ENCODE measurements around the gene KCNE4.

Gene KCNE4, protein sequence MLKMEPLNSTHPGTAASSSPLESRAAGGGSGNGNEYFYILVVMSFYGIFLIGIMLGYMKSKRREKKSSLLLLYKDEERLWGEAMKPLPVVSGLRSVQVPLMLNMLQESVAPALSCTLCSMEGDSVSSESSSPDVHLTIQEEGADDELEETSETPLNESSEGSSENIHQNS

DNA sequence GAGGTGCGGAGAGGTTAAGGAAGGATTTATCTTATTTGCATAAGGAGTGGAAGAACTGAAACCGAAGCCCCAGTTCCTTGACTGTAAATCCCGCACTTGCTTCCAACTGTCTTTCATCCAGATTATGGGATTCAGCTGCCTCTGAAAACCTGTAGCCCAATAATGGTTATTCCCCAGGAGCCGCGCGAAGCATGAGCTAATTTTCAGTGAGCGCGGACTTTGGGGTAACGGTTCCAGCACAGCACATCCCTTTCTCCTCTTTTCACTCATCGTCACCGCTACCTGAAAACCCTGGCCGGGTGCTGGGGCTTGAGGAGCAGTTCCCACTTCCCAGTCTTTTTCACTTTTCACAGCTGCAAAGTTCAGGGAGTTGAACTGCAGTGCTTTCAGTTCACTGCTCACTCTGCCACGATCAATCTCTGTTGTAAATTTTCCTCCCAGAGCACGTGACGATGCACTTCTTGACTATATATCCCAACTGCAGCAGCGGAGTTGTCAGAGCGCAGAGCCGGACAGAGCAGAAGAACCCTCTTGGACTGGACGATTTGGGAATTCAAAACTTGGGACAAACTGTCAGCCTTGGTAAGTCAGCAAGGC is at the start of gene KCNE4:
Gene KCNE4, plus strand, starts transcription at position 498 of the 597 bp plus-strand sequence. CDS start 641 bp downstream, outside the sequence.
- H3K4me3 ChIP-seq (ENCODE audit: insufficient read length, low read depth) = no peak within 1 kb of the TSS
- TF ChIP-seq ZNF274 (IDR thresholded peaks at IDR 0.05; ENCODE audit: low read depth, low read length) (no peak), YY1 (IDR thresholded peaks at IDR 0.05; ENCODE audit: insufficient read depth, insufficient read length) (no peak), SUZ12 (IDR thresholded peaks at IDR 0.05; ENCODE audit: extremely low read depth, insufficient read depth, insufficient read length) (no peak)
- no peaks in the 10 kb centered on the region for H3K4me1 ChIP-seq (ENCODE audit: insufficient read depth, insufficient read length)
- no peak within 1 kb of the TSS for H3K9ac ChIP-seq (ENCODE audit: insufficient read length, low read depth)
- no peaks in the 10 kb centered on the region for H3K36me3 ChIP-seq (ENCODE audit: insufficient read depth, insufficient read length, low read length)
- no peaks in the 10 kb centered on the region for H3K27me3 ChIP-seq (ENCODE audit: insufficient read depth, insufficient read length)
- H3K9me3 ChIP-seq (ENCODE audit: insufficient read depth, low read length) = no peaks in the 10 kb centered on the region
- DNase-seq (ENCODE audit: low read depth, low spot score) = no peak

DNA sequence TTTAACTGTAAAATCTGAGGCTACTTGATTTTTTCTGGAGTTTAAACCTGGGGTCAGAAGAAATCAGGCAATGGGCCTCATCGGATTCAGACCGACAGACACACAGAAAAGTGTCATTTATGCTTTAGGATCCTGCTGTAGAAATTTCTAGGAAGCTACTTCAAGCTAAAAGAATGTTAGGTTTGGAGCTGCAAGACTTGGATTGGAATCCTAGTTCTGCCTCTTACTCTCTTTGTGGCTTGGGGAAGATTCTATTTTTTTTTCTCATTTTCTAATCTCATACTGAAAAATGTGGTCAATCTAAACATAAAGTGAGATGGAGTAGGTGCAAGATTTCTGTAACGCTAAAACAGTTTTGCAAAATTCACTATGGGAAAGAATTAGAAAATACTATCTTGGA is 48.8 kb upstream of the KCNE4 start:
- DNase-seq (ENCODE audit: low read depth, low spot score) = no peak
- no peak overlapping the region for H3K4me3 ChIP-seq (ENCODE audit: insufficient read length, low read depth)
- TF ChIP-seq ZNF274 (IDR thresholded peaks at IDR 0.05; ENCODE audit: low read depth, low read length) (no peak), SUZ12 (IDR thresholded peaks at IDR 0.05; ENCODE audit: extremely low read depth, insufficient read depth, insufficient read length) (no peak), YY1 (IDR thresholded peaks at IDR 0.05; ENCODE audit: insufficient read depth, insufficient read length) (no peak)

DNA sequence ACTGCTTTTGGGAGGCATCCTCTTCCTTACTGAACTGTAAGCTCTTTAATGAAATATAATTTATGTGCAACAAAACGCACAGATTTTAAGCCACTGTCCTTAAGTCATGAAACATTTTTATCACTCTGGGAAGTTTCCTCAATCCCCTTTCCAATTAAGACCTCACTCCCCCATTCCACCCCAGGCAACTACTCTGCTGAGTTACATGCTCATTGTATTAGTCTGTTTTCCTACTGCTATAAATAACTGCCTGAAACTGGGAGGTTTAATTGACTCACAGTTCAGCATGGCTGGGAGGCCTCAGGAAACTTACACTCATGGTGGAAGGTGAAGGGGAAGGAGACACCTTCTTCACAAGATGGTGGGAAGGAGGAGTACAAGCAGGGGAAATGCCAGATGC is 46.5 kb upstream of the KCNE4 start:
- no peak overlapping the region for H3K4me3 ChIP-seq (ENCODE audit: insufficient read length, low read depth)
- no peaks in the 10 kb centered on the region for H3K27me3 ChIP-seq (ENCODE audit: insufficient read depth, insufficient read length)
- no peaks in the 10 kb centered on the region for H3K36me3 ChIP-seq (ENCODE audit: insufficient read depth, insufficient read length, low read length)
- DNase-seq (ENCODE audit: low read depth, low spot score) = no peak
- H3K9ac ChIP-seq (ENCODE audit: insufficient read length, low read depth) = no peak overlapping the region
- H3K4me1 ChIP-seq (ENCODE audit: insufficient read depth, insufficient read length) = no peaks in the 10 kb centered on the region
- H3K9me3 ChIP-seq (ENCODE audit: insufficient read depth, low read length) = no peaks in the 10 kb centered on the region
- TF ChIP-seq SUZ12 (IDR thresholded peaks at IDR 0.05; ENCODE audit: extremely low read depth, insufficient read depth, insufficient read length) = no peak
- no peak for TF ChIP-seq YY1 (IDR thresholded peaks at IDR 0.05; ENCODE audit: insufficient read depth, insufficient read length)
- no peak for TF ChIP-seq ZNF274 (IDR thresholded peaks at IDR 0.05; ENCODE audit: low read depth, low read length)

More for the DNA sequence above, 48.8 kb upstream of the KCNE4 start:
- no peak overlapping the region for H3K9ac ChIP-seq (ENCODE audit: insufficient read length, low read depth)
- no peaks in the 10 kb centered on the region for H3K36me3 ChIP-seq (ENCODE audit: insufficient read depth, insufficient read length, low read length)
- H3K4me1 ChIP-seq (ENCODE audit: insufficient read depth, insufficient read length) = no peaks in the 10 kb centered on the region
- no peaks in the 10 kb centered on the region for H3K9me3 ChIP-seq (ENCODE audit: insufficient read depth, low read length)
- no peaks in the 10 kb centered on the region for H3K27me3 ChIP-seq (ENCODE audit: insufficient read depth, insufficient read length)

DNA sequence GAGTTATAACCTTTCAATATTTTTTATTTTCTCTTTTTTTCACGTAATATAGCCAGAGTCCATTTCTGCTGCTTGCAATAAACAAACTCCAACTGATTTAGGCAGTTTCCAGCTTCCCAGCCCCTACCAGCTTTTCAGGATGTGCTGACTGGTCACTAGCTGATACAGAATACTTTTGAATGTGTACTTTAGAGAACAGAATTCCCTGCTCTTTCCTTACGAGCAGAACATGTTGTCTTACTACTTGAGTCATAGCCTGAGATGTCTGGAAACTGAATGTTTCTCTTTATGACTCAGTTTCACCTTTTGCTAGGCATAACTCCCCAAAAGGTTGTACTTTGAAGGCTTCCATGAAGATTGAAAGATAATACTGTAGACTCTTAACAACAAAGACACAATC is 44.5 kb upstream of the KCNE4 start:
- Histone ChIP-seq H3K27me3 (ENCODE audit: insufficient read depth, insufficient read length) (no peaks in the 10 kb centered on the region), H3K4me3 (ENCODE audit: insufficient read length, low read depth) (no peak overlapping the region)

DNA sequence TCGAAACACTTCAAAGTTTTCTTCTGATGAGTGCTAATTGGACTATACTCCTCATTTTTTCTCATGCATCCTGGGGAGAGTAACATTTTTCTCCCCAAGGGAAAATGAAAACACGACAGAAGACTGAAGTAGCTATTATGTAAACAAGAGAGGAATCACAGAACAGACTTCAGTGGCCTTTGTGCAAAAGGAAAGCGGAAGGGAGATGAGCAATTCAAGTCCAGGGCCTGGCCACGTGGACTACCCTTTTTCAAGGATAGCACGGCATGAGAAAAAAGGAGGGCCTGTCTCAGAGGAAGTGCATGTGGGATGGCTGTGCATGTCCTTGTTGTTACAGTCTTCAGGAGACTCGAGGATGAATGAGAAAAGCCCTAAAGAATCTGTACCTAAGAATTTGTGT is 43.8 kb upstream of the KCNE4 start:
- Histone ChIP-seq H3K4me1 (ENCODE audit: insufficient read depth, insufficient read length) (no peaks in the 10 kb centered on the region), H3K36me3 (ENCODE audit: insufficient read depth, insufficient read length, low read length) (no peaks in the 10 kb centered on the region), H3K9me3 (ENCODE audit: insufficient read depth, low read length) (no peaks in the 10 kb centered on the region), H3K27me3 (ENCODE audit: insufficient read depth, insufficient read length) (no peaks in the 10 kb centered on the region), H3K9ac (ENCODE audit: insufficient read length, low read depth) (no peak overlapping the region), H3K4me3 (ENCODE audit: insufficient read length, low read depth) (no peak overlapping the region)
- DNase-seq (ENCODE audit: low read depth, low spot score) = no peak
- TF ChIP-seq ZNF274 (IDR thresholded peaks at IDR 0.05; ENCODE audit: low read depth, low read length) (no peak), SUZ12 (IDR thresholded peaks at IDR 0.05; ENCODE audit: extremely low read depth, insufficient read depth, insufficient read length) (no peak), YY1 (IDR thresholded peaks at IDR 0.05; ENCODE audit: insufficient read depth, insufficient read length) (no peak)

More for the DNA sequence above, 44.5 kb upstream of the KCNE4 start:
- Histone ChIP-seq H3K9me3 (ENCODE audit: insufficient read depth, low read length) (no peaks in the 10 kb centered on the region), H3K4me1 (ENCODE audit: insufficient read depth, insufficient read length) (no peaks in the 10 kb centered on the region), H3K36me3 (ENCODE audit: insufficient read depth, insufficient read length, low read length) (no peaks in the 10 kb centered on the region), H3K9ac (ENCODE audit: insufficient read length, low read depth) (no peak overlapping the region)
- TF ChIP-seq ZNF274 (IDR thresholded peaks at IDR 0.05; ENCODE audit: low read depth, low read length) = no peak
- no peak for TF ChIP-seq YY1 (IDR thresholded peaks at IDR 0.05; ENCODE audit: insufficient read depth, insufficient read length)
- TF ChIP-seq SUZ12 (IDR thresholded peaks at IDR 0.05; ENCODE audit: extremely low read depth, insufficient read depth, insufficient read length) = no peak
- no peak for DNase-seq (ENCODE audit: low read depth, low spot score)

DNA sequence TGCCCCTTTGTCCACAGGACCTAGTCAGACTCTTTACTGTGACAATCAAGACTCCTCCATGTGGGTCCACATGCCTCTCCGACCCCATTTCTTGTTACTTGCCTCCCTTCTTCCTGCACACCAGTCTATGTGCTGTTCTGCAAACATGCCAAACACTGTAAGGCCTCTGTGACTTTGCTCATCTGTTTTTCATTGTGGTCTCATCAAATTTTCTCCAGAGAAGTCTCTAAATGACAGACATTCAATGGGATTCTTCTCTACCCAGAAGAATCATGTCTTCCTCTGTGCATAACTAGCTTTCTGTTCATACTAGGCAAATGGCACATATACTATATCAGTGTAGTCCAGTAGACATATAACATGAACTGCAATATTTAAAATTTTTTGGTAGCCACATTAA is 43.0 kb upstream of the KCNE4 start:
- H3K27me3 ChIP-seq (ENCODE audit: insufficient read depth, insufficient read length) = no peaks in the 10 kb centered on the region
- no peak overlapping the region for H3K4me3 ChIP-seq (ENCODE audit: insufficient read length, low read depth)
- TF ChIP-seq ZNF274 (IDR thresholded peaks at IDR 0.05; ENCODE audit: low read depth, low read length) (no peak), YY1 (IDR thresholded peaks at IDR 0.05; ENCODE audit: insufficient read depth, insufficient read length) (no peak), SUZ12 (IDR thresholded peaks at IDR 0.05; ENCODE audit: extremely low read depth, insufficient read depth, insufficient read length) (no peak)
- H3K36me3 ChIP-seq (ENCODE audit: insufficient read depth, insufficient read length, low read length) = no peaks in the 10 kb centered on the region
- DNase-seq (ENCODE audit: low read depth, low spot score) = no peak
- no peaks in the 10 kb centered on the region for H3K4me1 ChIP-seq (ENCODE audit: insufficient read depth, insufficient read length)
- H3K9ac ChIP-seq (ENCODE audit: insufficient read length, low read depth) = no peak overlapping the region
- H3K9me3 ChIP-seq (ENCODE audit: insufficient read depth, low read length) = no peaks in the 10 kb centered on the region

DNA sequence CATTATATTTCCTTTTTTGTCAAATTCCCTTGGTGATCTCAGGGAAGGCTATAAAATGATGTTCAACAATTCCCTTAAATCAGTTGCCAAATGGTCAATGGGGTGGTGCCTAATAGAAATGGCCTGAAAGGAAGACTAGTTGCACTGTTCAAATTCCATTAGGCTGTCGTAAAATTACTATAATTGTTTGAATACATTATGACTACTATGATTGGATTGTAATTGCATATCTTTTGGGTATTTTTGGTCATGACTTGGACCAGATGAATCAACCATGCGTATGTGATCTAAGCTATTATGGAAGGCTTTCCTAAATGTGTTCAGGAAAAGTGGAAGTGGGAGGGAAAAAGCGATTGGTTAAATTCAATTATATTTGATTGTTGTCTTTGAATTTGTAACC is 41.3 kb upstream of the KCNE4 start:
- DNase-seq (ENCODE audit: low read depth, low spot score) = no peak
- H3K4me1 ChIP-seq (ENCODE audit: insufficient read depth, insufficient read length) = no peaks in the 10 kb centered on the region
- no peak overlapping the region for H3K4me3 ChIP-seq (ENCODE audit: insufficient read length, low read depth)
- H3K9me3 ChIP-seq (ENCODE audit: insufficient read depth, low read length) = no peaks in the 10 kb centered on the region
- TF ChIP-seq SUZ12 (IDR thresholded peaks at IDR 0.05; ENCODE audit: extremely low read depth, insufficient read depth, insufficient read length) (no peak), YY1 (IDR thresholded peaks at IDR 0.05; ENCODE audit: insufficient read depth, insufficient read length) (no peak), ZNF274 (IDR thresholded peaks at IDR 0.05; ENCODE audit: low read depth, low read length) (no peak)
- no peaks in the 10 kb centered on the region for H3K36me3 ChIP-seq (ENCODE audit: insufficient read depth, insufficient read length, low read length)
- no peaks in the 10 kb centered on the region for H3K27me3 ChIP-seq (ENCODE audit: insufficient read depth, insufficient read length)
- no peak overlapping the region for H3K9ac ChIP-seq (ENCODE audit: insufficient read length, low read depth)

Data from NT2/D1 (cell line).